NCI-H128 (cell line): ENCODE results near the gene COPZ2.
"Not testable (repeated sequence)": the region's sequence is repeated elsewhere in the genome, so short reads cannot be mapped to it uniquely, and the experiment has no call there.

Source experiments
- DNase-seq: peaks from one replicate; lab custom pipeline; 2025; ENCODE audit not compliant: unreplicated experiment; lab: John Stamatoyannopoulos, UW

COPZ2 gene

DNA sequence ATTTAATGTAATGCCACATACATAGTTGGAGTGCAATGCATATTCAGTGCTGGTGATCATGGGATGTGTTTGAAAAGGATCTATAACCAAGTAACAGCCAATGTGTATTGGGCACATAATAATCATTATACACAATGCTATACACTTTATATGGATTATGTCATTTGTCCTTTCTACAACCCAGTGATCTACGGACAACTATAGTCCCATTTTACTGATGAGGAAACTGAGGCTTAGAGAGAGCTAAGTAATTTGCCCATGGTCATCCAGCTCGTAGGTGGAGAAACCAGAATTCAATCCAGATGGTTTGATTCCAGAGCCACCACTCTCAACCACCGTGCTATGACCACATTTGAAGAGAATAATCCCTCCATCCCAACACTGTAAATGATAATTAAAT lies 27.4 kb downstream of the COPZ2 start:
- DNase-seq = no peak

DNA sequence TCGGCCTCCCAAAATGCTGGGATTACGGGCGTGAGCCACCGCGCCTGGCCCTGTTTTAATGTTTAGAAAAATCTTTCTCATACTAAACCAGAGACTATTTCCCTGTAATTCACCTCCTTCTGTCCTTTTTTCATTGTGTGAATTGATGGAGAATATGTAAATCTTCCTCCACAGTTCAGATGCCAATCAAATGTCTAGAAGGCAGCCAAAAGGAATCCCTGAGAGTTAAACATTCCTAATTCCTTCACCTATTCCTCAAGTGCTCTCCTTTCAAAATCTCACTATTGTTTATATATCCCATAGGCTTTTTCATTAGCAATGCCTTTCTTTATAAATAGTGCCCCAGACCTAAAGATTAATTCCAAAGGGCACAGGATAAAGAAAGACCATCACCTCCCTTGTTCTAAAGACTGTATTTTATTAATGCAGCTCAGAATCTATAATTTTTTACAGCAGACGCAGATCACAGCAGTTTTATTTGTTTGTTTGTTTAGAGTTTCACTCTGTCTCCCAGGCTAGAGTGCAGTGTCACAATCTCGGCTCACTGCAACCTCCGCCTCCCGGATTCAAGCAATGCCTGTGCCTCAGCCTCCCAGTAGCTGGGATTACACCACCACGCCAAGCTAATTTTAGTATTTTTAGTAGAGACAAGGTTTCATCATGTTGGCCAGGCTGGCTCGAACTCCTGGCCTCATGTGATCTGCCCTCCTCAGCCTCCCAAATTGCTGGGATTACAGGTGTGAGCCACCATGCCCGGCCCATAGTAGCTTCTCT lies 30.5 kb downstream of the COPZ2 start:
- DNase-seq = no peak

DNA sequence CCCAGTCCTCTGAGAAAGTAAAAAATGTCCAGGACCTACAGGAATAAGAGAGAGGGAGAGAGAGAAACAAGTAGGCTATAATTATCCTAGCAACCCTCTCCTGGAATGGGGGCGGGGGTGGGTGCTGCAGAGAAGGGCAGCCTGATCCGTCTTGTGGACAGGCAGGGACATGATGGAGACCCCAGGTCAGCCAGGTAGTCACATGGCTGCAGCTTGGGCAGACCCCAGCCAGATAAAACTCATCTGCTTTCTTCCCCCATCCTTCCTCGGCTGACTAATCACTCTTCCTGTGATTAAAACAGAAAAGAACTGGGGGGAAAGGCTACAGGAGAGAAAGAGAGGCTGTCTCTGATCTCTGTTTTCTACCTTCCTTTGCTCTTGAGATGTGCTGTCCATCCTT lies 32.6 kb downstream of the COPZ2 start:
- no peak for DNase-seq

DNA sequence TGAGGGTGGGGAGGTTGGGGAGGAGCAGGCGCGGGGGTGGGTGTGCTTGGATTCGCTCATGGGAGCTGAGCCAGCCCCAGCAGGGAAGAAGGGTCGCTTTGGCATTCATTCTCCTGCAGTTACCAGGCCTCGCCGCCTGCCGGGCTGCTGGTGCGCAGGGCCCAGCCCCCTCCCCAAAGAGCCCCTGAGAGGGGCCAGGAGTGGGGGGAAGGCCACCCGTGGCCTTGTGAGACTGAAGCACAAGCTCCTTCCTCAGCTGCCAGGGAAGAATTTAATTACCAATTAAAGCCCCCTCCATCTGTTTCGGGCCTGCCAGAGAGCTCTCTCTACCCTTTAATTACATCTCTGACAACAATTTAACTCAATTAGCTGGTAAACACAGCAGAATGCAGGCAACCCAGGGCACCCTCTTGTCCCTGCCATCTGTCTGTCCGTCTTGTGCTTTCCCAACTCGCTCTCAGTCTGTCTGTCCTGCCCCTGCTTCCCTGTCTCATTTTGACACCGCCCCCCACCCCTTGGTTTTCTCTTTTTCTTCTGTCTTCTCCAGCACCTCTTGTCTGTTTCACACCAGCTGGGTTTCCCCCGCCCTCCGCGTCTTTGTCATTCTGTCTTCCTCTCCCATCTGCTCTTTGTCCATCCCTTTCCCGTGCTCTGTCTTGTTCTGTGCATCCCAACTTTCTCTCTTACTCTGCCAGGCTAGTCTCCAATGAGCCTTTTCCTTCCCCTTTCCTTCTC lies 34.0 kb downstream of the COPZ2 start:
- DNase-seq = no peak

DNA sequence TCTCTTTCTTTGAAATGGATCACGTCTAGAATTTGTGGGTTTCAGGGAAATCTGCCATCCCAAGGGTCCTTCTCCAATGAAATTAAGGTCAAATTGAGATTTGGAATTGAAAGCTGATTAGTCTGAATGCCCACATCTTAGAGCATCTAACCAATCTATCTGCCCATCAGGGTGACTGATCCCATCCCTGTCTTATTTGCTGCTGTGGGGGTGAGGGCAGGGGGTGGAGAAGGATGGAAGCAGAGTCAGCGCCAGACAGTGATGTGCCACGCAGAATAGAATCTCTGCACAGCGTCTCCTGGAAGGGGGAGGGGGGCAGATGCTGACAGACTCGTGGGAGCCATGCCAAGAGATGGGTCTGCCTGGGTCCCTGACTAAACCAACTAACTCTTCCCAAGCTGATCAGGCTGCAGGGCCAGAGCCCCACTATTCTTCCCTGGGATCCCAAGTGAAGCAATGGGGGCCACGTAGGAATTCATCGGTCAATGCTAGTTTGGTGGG lies 34.6 kb downstream of the COPZ2 start:
- DNase-seq = no peak

DNA sequence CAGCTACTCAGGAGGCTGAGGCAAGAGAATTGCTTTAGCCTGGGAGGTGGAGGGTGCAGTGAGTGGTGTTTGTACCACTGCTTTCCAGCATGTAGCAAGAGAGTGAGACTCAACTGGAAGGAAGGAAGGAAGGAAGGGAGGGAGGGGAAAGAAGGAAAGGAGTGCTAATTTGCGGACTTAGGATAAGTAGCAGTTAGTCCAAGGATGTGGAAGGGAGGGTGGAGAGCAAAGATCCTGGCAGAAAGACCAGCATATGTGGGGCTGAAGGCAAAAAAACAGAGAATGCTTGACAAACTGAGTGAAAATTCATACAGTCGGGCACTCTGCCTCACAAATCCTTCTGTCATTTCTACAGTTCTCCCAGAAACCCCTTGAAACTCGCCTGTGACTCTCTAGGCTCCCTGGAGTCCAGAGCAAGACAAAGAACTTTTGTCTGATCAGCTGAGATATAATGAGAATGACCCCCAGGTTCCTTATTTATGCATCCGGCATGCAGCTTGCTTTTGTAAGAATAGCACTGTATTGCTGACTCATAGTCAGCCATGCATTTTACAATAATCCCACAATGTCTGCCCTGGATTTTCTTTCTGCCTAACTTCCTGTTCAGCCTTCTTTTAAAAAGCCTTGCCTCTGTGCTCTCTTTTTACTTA lies 35.2 kb downstream of the COPZ2 start:
- DNase-seq = no peak

DNA sequence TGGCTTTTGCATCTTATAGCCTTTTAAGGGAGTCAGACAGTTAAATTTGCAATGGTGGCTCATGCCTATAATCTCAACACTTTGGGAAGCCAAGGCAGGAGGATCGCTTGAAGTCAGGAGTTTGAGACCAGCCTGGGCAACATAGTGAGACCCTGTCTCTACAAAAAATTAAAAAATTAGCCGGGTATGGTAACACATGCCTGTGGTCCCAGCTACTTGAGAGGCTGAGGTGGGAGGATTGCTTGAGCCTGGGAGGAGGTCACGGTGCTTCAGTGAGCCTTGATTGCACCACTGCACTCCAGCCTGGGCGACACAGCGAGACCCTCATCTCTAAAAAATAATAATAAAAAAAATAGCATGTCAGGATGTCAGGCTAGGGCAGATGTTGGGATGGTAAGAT lies 35.9 kb downstream of the COPZ2 start:
- DNase-seq = not testable (repeated sequence)

DNA sequence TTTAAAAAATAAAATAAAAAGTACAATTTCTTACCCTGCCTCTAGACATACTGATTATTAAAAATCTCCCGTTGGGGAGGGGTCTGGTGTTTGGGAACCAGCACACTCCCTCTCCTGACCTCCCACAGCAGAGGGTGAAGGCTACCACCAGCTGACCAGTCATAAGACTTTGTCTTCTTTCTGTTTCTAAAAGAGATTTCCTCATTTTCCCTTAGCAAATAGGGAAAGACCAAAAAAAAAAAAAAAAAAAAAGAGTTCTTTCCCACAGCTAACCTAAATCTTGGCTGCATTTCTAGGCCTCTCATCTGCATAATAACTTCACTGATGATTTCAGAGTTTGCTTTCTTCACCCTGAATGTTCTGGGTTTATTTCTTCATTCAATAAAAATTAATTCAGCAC lies 36.4 kb downstream of the COPZ2 start:
- no peak for DNase-seq

DNA sequence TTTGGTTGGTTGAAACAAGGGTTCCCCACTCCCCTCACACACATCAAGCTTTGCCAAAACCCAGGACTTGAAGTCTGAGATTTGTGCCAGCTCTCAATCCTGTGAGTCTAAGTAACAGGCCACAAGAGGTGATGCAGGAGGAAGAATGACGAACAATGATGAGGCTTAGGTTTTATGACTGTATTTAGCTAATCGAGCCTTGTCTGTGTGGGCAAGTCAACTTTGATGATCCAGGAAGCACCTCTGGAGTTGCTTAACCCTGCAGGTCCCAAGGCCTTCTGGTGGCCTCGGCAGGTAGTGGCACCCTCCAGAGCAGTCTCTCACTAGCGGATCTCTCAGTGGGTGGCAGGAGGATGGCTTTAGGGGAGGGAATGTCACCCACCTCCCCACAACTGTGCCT lies 38.0 kb downstream of the COPZ2 start:
- DNase-seq = no peak

DNA sequence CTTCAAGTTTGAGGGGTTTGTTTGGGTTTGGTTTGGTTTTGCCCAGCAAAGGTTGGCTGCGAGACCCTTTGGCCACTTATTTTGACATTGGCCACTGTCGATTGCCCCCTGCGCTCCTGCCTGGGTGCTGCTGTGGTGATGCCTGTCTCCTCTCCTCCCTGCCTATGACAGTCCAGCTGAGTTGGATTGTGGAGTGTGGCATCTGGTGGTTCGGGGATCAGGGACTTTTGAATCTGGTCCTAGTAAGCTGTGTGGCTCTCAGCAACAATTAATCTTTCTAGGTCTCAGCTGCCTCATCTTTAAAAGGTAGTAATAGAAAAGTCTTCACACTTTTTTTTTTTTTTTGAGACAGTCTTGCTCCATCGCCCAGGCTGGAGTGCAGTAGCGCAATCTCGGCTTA lies 39.6 kb downstream of the COPZ2 start:
- no peak for DNase-seq

DNA sequence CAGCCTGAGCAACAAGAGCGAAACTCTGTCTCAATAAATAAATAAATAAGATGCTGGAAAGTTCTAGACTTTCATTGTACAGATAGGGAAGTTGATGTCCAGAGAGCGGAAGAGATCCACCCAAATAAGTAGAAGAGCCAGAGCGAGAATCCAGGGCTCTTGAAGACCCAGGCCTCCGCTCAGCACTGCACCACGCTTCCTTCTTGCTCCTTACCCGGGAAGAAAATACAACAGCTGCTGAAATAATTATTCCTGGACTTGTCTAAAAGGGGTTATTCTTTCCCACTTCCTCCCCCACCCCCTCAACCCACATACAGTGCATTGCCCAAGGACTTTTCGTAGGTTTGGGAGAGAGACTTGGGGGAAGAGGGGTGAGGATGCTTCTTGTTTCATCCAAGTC lies 40.0 kb downstream of the COPZ2 start:
- no peak for DNase-seq

DNA sequence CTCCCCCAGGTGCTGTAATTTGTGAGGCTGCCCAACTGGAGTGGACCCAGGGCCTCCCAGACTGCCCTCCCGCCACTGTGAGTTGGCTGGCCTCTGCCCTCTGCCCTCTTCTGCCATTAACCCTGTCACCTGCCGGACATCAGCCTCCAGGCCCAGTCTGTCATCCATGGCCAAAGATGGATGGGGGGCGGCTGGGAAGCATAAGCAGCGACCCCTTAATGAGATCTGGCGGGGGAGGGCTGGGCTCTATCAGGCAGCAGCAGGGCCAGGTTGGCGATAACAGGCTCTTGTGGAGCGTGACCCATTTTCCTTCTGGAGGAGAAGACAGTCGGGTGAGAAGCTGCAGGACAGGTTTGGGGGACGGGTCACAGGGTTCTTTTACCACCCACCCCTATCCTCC lies 41.4 kb downstream of the COPZ2 start:
- no peak for DNase-seq

DNA sequence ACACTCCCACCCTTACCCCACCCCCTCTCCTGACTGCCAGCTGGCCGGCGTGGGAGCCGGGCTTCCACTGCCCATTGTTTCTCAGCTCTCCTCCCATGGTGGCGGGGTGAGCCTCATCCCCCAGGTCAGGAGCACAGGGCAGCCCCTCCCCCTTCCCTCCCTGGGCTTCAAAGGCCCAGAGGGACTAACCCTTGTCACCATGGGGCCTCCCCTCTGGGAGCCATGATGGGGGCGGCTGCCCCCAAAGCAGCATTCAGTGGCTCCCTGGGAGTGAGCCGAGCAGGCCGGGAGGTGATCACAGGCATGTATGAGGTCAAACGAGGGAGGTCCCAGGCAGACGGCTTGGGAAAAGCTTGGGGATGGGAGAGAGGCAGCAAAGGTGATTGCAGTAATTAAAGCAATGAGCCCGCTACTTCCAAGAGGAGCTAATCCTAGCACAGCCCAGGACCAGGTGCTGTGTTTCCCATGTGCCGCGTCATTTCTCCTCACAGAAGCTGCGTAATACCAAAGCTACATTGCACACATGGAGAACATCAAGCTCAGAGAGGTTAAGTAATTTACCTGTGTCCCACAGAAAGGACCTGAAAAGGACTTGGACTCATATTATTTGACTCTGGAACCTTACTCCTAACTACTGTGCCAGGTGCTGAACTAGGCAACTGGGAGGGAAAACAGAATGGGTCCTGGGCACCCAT lies 42.2 kb downstream of the COPZ2 start:
- DNase-seq = no peak

DNA sequence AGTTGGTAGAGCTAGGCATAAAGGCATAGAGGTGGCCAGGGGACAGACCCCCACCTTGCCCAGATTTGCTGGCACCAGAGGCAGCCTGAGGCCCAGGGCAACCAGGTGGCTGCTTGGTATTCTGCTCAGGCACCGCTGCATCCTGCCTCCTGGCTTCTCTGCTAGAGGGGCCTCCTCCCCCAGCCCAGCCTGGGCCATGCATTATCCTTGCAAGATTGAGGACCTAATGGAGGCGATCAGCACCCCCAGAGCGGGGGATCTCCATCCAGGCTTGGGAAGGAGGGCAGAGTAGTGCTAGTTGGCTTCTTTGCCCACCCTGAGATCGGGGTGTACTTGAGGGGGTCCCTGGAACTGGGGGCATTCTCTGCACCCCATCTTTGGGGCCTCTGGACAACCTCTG lies 42.9 kb downstream of the COPZ2 start:
- DNase-seq = no peak

DNA sequence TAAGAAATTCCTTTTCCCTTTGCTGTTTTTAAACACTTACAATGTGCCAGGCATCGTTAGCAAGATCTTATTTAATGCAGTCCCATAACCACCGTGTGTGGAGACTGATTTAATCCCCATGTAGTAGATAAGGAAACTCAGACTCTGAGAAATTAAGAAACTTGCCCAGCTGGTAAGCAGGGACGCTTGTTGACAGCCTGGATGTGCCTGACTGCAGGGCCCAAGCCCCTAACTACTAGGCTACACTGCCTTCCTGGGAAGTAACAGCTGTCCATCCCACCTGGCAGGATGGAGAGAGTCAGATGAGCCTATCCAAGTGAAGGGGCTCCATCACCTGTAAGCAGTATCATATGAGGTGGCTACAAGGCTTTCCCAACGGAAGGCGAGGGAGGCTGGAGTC lies 43.6 kb downstream of the COPZ2 start:
- no peak for DNase-seq

DNA sequence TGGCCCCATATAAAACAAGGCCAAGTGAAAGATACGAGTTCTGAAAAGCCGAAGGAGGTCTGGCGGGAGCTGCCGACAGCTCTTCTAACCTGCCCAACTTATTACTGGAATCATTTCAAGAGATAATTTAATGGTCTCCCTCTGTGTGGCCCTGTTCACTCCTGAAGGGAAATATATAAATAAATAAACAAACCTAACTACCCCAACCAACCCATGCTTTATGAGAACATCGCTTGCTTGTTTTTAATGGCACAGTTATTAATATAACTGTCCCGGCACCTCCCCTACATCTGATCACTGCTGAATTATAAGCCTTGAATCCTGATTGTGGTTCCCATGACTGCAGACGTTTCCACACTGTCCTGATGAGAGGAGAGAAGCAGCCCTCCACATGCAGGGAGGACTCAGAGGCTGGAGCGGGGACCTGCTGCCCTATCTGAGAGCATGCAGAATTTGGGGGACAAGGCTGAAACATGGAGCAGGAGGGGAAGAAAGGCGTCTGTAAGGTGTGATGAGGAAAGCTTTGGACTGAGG lies 44.5 kb downstream of the COPZ2 start:
- DNase-seq = no peak

DNA sequence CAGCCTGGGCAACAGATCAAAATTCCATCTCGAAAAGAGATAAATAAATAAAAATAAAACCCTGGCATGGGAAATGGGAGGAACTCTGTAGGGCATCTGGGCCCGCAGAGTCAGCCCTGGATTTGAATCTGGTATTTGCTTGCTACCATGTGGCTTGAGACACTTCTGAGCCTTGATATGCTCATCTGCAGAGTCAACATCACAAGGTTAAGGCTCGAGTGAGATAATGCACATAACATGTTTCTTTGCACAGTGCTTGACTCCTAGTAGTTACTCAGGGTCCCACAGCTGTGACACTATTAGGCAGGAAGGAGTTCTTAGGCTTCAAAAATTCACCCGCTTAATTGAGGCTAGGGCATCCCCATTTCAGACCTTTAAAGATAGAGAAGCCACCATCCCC lies 45.4 kb downstream of the COPZ2 start:
- DNase-seq = no peak

DNA sequence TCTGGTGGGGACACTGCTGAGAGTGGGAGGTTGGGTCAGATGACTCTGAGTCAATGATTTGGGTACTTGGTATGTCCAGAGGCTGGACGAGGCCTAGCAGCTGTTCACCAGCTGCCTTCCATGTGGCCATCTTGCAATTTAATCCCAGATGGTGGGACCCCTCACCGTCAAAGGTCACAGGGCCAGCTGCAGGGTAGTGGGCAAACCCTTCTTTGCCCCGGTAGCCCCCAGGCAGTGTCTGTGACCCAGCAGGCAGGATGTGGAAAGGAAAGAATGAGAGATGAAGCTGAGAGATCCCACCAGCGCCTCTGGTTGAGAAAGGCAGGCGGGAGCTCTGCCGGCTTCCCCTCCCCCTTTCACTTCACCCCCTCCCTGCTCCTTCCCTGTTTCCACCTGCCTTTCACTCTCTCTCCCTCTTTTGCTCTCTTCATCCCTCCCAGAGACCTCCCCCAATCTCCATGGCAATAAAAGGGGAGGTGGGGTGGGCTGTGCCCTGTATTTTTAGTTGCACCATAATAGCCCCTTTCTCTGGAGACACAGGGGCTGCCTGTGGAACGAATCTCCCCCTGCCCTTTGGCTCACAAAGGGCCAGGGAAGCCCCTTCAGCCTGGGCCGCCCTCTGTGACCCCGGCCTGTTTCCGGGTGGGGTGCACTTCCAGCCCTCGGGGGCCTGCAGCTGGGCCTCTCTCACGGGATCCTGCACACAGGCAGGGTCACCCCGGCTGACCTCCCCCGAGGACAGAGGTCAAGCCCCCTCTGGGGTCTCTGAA lies 46.5 kb downstream of the COPZ2 start:
- DNase-seq = no peak

DNA sequence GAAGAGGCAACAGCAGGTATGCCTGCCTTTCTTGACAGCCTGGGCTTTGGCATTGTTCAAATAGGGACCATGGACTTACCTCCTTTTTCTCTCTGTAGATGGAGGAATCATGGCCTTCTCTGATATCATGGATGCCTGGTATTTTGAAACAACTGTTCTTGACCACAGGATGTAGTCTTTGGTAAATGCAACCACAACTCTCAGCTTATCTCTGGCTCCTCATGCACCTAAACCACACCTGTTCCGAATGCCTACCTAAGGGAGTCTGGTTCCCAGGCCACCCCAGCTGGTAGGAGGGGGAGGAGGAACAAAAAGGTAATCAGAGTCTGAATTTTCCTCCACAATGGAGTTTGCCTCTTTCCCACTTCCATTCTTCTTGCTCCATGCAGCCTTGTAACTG lies 47.9 kb downstream of the COPZ2 start:
- DNase-seq = no peak

DNA sequence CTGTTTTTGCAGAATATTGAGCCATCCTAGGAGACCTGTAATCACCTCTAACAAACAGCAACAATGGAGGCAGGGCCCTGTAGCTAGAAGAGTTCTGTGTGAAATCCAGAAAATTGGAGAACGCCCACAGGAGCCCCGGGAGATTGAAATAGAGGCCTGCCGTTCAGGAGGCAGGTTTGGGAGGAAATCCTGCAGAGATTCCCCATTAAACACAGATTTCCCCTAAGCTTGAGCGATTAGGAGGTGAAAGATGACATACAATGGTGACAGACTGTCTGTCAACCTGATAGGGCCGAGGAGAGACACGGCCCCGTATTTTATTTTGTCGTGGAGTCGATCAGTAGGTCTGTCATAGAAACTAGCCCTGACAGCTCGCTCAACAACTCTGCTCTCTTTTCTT lies 48.4 kb downstream of the COPZ2 start:
- DNase-seq = no peak
